ENCODE data around the gene RPA3.
A peak's percentile ranks its signal among the peaks of the same experiment; 100 is the strongest.

RPA3 gene

GRCh38 chr7:7640221-7641128, 77.9 kb downstream of the RPA3 start, which contains the start of gene UMAD1 (continued):
- TF ChIP-seq ZNF169 (tag by site-specific recombination; IDR thresholded peaks at IDR 0.05), result no peak
- TF ChIP-seq ZNF184 (tag by site-specific recombination; IDR thresholded peaks at IDR 0.05), result peak; percentile 15; the same call in 1 of the 2 replicates
- no peak for TF ChIP-seq ZNF585B (tag by site-specific recombination; IDR thresholded peaks at IDR 0.05)
- TF ChIP-seq ZNF335 (tag by site-specific recombination; conservative IDR thresholded peaks at IDR 0.05), result peak; percentile 57
- no peak for TF ChIP-seq ZNF302 (tag by site-specific recombination; IDR thresholded peaks at IDR 0.05; ENCODE audit: low read depth)
- peak; percentile 96 for TF ChIP-seq PRDM1 (tag by site-specific recombination; IDR thresholded peaks at IDR 0.05)
- TF ChIP-seq GLI4 (tag by site-specific recombination; IDR thresholded peaks at IDR 0.05), result no peak
- peak; percentile 77; the same call in 1 of the 2 replicates for TF ChIP-seq ZBTB10 (tag by site-specific recombination; IDR thresholded peaks at IDR 0.05)
- no peak for TF ChIP-seq ZSCAN30 (tag by site-specific recombination; IDR thresholded peaks at IDR 0.05)
- TF ChIP-seq PRDM4 (tag by site-specific recombination; IDR thresholded peaks at IDR 0.05), result peak; percentile 79
- peak; percentile 84 for TF ChIP-seq ZNF76 (tag by site-specific recombination; IDR thresholded peaks at IDR 0.05; ENCODE audit: borderline replicate concordance, low read depth)
- peak; percentile 25; the same call in 1 of the 2 replicates for TF ChIP-seq ZNF692 (tag by site-specific recombination; IDR thresholded peaks at IDR 0.05)
- TF ChIP-seq ZNF658 (tag by site-specific recombination; IDR thresholded peaks at IDR 0.05), result no peak
- no peak for TF ChIP-seq ZNF514 (tag by site-specific recombination; IDR thresholded peaks at IDR 0.05)
- TF ChIP-seq ZBTB48 (tag by site-specific recombination; IDR thresholded peaks at IDR 0.05), result peak; percentile 35; the same call in 1 of the 2 replicates
- TF ChIP-seq ZNF792 (tag by site-specific recombination; IDR thresholded peaks at IDR 0.05), result no peak
- peak; percentile 88 for TF ChIP-seq PRDM10 (tag by site-specific recombination; IDR thresholded peaks at IDR 0.05)
- no peak for TF ChIP-seq ZNF394 (tag by site-specific recombination; IDR thresholded peaks at IDR 0.05; ENCODE audit: borderline replicate concordance)
- TF ChIP-seq ZNF510 (tag by site-specific recombination; IDR thresholded peaks at IDR 0.05; ENCODE audit: insufficient replicate concordance), result no peak
- no peak for TF ChIP-seq ZNF521 (tag by site-specific recombination; IDR thresholded peaks at IDR 0.05)
- peak; percentile 45 for TF ChIP-seq ZIC2 (tag by site-specific recombination; IDR thresholded peaks at IDR 0.05)
- TF ChIP-seq ZNF148 (tag by site-specific recombination; IDR thresholded peaks at IDR 0.05; ENCODE audit: borderline replicate concordance), result no peak
- TF ChIP-seq ZNF274 (IDR thresholded peaks at IDR 0.05; ENCODE audit: low read length), result no peak
- TF ChIP-seq ZNF274 (tag by site-specific recombination; IDR thresholded peaks at IDR 0.05; ENCODE audit: borderline replicate concordance), result no peak

Measured in HEK293 (cell line).